GM21423 (cell line): ENCODE measurements around the gene TOP2B.

ENCODE experiments used
- ATAC-seq: cut with Tn5 transposase; IDR thresholded peaks from one replicate; pipeline ENCODE4 v1.9.1; 2021; ENCODE audit warnings: mild to moderate bottlenecking, moderate library complexity; ENCODE audit not compliant: unreplicated experiment

Gene TOP2B

DNA sequence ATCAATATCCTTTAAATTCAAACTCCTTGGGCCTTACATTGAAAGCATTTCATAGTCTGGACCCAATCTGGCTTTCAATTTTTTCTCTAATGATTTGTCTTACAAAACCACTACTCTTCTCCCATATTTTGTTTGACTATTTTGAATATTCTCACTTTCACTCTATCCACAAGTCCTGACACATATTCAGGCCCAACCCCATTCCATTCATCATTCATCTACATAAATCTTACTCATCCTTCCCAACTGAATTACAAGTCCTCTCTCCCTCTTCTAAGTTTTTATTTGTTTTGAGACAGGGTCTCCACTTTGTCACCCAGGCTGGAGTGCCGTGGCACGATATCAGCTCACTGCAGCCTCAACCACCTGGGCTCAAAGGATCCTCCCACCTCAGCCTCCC, 43.6 kb downstream of the TOP2B start:
- no peak for ATAC-seq

DNA sequence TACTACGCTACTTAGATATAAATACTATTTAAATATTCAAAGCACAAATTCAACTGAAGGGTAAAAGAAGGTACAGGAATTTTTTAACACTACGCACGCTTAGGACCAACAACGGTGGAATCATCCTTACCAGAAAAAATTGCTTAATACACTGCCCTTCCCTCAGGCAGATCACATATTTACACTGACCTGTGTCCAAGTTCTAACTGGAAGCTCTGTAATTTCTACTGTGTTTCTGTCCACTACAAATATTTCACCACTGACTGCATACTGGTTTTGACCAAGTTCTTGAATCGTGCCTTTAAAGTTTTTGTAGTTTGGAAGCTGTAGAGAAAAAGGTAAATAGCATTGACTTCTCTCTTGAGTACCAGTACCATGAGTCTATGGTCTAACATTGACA, 44.2 kb downstream of the TOP2B start:
- no peak for ATAC-seq

DNA sequence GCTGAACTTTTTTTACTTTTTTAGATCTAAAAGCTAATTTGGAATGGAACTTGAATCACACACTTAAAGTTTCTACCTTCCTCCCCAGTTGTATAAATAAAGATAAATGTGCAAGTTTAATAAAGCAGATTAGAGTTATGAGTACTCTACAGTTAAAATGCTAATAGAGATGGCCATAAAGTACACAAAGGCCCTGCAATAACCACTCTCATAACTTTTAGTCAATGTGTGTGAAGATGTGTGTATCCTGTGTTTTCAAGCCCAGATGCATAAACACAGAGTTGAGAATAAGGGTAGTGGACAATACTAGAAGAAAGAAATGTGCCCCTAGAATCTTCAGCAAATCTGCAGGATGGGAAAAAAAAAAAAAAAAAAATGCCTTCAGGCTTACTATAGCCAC, 45.3 kb downstream of the TOP2B start:
- no peak for ATAC-seq

DNA sequence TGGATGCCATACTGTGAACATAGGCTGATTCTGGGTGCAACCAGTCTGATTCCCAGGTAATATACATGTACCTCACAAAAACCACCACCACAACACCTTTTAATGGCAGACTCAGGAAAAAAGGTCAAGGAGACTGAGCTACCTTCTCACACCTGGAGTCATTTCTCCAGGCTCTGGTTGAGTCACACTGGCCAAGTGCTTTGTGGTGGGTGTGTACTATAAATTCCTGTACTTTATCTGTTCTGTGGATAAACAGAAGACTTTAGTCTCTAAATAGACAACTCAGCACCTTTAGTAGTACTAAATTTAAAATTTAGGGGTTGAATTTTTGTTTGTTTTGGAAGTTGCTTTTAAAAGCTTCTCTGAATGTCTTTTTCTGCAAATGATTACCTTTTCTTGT, 46.7 kb downstream of the TOP2B start:
- ATAC-seq = no peak

DNA sequence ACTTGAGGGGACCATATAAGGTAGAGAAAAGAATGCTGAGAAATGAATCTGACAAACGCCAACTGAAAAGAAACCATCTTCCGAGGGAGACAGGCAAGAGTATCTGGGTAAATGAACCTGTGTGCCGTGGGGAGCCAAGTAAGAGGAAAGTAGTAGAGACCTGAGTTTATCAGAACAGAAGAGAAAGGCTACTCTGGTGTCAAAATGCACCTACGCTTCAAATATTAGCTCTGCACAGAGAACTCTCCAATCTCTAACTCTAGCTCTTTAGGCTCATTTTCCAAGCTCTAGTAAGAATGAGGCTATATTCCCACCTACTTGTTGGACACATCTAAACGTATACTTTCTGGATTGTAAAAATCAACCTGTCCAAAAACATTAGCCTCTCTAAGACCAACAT, 53.5 kb downstream of the TOP2B start:
- no peak for ATAC-seq

DNA sequence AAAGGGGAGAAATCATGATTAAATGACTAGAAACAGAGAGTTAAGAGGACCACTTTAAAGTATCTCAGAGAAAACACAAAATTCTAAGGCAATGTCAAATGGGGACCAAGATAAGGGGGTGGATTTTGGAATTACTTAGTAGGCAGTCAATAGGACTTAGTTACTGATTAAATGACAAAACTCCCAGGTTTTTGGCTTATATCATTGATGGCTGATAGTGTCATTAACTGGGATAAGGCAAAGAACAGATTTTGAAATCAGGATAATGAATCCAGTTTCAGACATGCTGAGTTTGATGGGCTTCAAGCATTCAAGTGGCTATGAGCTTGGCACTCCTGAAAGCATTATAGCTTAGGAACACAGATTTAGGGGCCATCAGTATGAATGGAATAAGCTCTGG, 53.9 kb downstream of the TOP2B start:
- no peak for ATAC-seq

DNA sequence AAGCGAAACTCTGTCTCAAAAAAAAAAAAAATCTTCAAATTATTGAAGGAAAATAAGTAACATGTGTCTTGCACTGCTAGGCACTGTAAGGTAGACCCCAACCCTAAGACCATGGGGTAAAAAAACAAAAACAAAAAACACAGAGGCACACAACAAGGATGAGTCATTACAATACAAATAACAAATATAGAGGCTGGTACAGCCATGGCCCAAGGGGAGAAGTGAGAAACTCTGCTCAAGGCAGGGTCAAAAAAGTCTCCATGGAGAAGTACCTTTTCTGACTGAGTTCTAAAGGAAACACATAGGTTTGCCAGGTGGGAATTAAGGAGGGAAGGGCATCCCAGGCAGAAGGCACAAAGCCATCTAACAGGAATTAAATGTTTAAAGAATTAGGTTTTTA, 54.5 kb downstream of the TOP2B start:
- ATAC-seq = no peak

DNA sequence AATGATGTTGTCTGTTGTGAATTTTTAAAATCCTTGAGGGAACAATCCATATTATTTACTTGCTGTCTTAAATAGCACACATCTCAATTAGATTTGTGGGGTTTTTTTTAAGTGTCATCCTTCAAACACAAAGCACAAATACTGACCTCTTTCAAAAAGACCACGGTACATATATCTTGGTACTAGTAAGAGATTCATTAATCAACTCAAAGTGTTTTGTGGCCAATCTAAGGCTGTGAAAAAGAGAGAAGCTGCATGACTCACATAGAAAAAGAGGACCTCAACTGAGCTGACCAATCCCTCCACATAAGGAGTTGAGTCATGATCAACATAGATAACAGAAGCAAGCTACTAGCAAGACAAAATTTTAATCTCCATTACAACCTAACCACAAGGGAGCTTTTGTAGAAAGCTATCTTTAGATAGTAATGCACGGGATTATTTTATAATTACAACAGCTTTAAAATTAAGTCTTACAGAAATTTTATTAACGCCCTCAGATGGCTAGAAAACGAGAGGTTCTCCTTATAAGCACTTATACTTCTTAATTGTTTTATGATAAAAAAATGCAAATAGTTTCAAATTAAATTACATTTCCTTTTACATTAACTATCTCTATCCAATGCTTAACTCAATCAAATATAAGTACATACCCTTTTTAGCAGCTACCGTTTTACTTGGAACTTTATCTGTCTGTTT, 60.5 kb downstream of the TOP2B start:
- peak; percentile 52 for ATAC-seq

DNA sequence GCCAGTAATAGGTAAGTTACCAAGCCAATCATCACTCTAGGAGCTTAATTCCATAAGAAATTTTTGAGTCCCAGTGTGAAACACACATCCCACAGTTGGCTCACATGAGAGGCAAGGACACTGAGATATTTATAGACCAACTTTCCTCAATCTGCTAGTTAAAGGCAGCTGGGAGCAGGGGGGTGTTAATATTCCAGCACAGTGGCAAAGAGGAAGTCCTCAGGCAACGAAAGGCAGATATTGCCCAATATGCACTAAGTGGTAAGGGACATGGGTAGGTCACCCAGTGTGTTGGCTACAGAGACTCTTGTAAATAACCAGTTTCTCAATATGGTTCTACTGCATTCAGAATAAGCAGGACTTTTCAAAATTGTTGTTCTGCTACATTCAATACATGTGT, 61.0 kb downstream of the TOP2B start:
- ATAC-seq = peak; percentile 18

DNA sequence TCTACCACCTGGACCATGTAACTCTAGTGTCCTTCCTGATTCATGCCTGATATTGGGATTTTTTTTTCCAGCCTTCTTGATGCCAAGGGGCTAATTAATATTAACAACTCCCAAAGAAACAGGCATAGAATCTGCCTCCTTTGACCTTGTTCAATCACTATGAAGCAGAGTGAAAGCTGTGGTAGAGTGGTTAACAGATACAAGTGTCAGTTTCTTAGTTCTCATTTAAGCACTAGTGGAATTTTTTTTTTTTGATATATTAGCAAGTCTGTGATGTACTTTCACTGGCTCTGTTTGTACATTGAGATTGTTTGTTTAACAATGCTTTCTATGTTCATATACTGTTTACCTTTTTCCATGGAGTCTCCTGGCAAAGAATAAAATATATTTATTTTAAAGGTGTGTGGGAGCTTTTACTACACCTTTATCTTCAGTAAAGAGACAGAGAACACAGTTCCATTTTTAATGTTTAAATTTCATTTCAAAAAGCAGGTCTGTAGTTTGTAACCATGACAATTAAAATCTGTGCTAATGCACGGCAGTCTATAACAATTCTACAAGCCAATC, 67.1 kb downstream of the TOP2B start:
- no peak for ATAC-seq

DNA sequence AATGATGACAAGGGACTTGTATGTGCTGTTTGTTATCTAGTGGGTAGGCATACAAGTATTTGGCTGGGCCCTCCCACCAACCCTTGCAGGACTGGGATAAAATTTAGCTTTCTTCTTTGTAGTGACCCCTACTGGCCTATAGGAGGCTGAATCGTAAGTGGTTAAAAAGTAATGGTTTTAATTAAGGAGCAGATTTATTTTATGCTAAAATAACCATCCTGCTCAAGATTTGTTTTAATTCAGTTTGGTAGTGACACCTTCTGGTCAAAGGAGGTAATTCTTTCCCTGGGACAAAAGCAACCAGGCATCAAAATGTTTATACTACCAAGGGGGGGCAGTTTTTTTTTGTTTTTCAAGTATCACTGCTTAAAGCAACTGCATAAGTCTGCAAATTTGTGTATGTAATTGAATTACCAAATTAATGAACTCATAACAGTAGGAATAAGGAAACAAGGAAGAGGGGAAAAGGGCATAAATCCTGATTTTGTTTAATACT, 70.7 kb downstream of the TOP2B start:
- peak; percentile 45 for ATAC-seq

DNA sequence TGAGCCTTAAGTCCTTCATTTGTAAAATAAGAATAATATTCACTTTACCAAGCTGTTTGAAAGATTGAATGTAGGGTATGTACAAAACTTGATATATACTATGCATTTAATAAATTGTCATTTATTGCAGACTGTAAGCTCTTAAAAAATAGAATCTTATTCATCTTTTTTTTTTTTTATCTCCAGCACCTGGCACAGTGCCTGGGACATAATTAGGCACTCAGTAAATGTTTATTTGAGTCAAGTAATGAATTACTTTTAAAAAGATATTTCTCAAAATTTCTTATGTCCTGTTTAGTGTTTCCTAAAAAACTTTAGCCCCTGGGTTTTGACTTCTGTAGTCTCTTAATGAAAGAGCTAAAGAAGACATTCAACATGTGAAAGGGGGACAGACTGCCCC, 71.7 kb downstream of the TOP2B start:
- ATAC-seq = no peak

DNA sequence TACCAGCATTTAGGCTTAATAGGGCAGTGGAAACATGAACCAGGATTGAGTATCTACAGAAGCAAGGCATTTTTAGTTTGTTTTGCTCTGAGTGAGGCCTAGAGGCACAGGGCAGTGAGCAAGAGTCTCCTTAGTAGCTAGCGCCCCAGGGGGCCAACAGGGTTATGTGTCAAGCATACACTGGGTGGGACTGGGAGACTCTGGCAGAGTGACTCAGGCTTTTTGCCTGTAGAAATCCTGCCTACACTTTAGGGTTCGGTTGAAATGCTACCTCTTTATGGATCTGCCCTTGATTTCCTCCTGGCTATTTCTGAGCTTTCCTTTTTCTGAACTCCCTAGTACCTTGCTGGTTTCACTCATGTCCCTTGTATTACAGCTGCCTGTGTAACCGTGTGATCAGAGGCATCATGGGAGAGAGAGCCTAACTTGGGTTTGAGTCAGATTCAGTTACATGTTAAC, 72.2 kb downstream of the TOP2B start:
- no peak for ATAC-seq

DNA sequence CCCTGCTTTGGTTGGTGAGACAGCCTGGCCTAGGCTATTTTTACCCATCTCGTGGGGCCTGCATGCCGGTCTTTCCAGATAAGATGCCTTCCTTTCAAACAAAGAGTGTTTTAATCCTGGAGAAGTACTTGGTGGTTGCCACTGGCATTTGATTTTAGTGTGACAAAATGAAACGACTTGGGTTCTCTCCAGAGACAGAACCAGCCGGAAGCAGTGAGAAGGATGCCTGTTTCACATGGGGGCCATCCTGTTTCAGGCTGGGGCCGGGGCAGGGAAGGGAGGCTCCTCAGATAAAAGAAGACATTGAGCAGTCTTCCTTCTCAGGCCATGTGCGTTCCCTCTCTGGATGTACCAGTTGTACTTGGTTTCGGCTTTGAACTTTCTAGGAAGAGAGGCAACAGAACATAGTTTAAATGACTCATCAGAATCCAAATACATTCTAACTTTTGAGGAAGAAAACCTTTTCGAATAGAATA, 74.9 kb downstream of the TOP2B start:
- ATAC-seq = no peak

DNA sequence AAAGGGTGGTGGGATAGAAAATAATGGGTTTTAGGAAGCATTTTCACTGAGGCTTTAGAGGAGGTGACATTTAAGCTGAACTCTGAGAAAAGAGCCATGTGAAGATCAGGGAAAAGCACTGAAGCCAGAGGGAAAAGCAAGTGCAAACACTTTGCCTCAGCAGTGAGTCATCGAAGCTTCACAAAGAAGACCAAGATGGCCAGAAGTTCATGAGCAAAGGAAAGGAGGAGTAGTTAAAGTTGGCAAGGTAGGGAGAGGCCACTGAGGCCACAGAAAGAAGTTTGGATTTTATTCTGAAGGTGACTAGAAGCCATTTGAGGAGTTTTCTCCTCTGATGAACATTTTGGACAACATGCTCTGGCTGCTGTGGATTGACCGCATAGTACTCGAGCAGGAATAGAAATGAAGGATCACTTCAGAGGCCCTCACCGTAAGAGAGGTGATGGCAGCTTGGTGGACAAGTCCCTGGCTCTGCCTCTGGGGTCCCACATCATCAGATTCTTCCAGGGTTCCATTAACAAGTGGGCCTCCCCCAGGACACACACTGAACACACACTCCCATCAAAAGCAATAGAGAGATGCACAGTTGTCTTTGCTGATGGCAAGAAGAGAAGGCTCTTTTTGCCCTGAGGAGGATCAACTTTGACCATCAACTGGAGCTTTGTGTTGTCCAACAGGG, 75.5 kb downstream of the TOP2B start:
- no peak for ATAC-seq

DNA sequence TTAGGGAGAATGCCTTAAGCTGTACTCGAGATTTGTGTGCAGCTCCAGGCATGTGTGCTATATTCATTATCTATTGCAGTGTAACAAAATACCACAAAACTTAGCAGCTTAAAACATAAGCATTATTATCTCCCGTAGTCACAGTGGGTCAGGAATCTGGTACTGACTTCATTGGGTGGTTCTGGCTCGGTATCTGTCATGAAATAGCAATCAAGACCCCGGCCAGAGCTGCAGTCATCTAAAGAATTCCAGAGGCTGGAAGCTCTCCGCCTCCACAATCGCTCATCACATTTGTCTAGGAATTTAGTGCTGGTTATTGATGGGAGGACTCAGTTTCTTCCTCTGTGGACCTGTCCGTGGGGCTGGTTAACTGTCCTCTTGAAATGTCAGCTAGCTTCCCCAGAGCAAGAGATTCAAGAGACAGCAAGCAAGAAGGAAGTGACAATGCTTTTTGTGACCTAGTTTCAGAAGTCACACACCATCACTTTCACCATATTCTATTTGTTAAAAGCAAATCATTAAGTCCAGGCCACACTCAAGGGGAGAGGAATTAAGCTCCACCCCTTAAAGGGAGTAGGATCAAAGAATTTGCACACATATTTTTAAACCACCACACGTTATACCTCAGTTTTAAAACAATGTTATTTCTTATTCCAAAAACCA, 76.1 kb downstream of the TOP2B start:
- ATAC-seq = no peak

DNA sequence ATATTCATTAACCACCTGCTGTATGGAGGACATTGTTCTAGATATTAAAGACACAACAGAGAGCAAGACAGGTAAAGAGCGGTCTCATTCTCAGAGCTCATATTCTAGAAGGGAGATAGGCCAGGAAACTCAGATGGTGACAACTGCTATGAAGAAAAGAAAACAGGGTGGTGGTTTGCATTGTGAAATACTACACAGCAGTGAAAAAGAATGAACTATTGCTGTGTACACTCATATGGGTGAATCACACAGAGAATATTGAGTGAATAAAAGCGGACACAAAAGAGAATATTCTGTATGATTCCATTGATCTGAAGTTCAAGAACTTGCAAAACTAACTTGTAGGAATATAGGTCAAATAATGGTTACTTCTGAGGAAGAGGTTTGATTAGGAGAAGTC, 76.7 kb downstream of the TOP2B start:
- no peak for ATAC-seq

DNA sequence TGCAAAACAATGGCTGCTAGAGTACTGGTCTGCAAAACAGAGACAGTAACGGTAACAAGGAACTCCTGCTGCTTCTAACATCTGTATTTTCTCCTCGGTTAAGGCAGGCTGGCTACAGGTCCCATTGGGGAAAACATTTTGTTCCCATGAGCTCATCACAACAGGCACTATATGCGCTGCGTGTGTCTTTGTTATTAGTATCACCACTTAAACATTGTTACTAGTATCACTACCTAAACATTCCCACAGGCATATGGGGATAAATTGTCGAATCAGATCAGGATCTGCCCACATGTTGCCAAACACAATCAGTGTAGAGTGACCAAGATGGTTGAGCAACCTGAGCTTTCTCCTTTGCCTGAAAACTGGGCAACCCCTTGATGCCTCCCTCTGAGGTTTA, 77.2 kb downstream of the TOP2B start:
- no peak for ATAC-seq

DNA sequence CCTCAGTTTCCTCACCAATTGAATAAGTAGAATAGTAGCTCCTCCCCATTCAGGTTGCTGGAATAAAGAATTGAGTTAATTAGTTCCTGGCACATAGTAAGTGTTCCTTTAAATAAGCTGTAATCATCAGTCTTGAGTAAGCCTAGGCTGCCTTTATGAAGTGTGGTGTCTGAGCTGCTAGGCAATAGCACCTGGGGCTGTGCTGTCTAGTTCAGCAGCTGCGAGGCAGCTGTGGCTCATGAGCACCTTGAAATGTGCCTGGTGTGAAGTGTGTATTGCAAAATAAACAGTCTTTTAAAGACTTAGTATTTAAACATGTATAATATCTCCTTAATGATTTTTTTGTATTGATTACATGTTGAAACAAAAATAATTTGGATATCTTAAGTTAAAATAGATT, 77.6 kb downstream of the TOP2B start:
- ATAC-seq = no peak

DNA sequence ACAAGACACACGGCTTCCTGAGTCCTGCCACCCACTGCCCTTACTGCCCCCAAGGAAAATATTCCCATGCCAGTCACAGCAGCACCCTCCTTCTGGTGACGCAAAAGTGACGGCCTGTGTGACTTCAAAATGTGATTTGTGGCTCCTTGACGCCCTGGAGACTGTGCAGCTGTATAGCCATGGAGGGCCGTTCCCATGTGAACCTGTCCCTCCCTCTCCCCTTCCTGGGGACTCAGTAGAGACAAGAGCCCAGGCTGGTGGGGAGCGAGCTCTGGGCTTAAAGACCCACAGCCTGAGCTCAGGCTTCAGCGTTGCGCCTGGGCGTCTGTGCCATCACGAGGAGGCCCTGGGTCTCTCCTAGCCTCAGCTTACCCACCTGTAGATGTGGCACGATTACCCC, 78.2 kb downstream of the TOP2B start:
- ATAC-seq = no peak

DNA sequence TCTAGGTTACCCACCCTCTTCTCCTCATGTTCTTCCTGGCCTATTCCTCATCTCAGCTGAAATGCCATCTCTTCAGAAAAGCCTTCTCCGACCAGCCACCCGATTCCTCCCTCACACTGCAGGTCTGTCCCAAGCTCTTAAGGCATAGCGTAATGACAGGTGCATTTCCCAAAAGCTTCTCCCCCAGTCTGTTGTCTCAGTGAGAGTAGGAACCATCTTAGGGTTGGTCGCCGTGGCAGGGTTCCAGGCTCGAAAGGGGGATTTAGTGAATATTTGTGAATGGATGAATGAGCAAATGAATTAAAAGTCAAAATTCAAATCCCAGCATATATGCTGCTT, 78.6 kb downstream of the TOP2B start:
- no peak for ATAC-seq
